ENCODE data around the gene NRDC. TPM values are rescaled to one million over a fixed set of nuclear protein-coding genes. Genes with fewer than 3 reads are reported as not detected.

Gene NRDC
- total RNA-seq, 1 donor from 2014 or later = 68.0 TPM

DNA sequence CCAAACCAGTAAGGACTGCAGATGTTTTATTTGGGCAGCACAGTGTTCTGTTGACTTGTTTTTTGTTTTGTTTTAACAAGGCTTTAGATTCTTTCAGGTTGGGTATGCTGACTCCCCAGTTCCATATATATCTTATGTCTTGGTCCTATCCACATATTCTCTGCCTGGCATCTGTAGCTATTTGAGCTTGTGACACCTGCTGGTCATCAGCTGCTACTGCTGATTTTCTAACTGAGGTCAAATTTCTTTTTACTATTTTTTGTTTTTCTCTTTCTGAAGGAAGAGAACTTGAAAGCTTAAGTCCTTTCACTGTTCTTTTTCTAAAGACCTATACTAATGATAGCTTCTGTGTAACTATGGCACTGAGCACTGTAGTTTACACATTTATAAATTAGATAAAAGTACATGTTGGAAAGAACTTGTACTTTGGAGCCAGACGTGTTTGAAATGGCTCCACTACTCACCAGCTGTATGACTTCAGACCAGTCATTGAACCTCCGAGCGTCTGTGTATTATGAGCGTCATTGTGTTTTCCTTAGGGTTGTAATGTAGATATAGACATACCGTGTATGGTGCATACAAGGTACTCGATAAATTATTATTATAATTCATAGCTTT is 109.4 kb downstream of the NRDC start:
- DNase-seq (ENCODE audit: extremely low read depth, low read depth, low spot score) = no peak

DNA sequence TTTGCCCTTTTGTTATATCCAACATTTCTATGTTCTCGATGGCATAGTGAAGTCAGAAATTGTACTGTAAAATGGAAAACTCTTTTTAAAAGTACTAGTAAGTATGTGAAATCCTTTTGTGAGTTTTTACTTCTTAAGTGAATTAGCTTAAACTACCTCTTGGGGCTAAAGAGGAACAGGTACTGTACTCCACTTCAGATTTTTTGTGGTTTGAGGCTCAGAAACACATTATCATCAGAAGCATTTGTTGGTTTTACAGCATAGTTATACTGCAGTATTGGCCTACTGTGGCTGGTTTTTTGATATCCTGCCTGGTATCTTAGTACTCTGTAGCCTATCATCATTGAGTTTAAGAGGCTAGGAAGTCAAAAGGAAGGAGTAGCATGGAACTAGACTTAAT is 117.2 kb downstream of the NRDC start:
- no peak for DNase-seq (ENCODE audit: extremely low read depth, low read depth, low spot score)

DNA sequence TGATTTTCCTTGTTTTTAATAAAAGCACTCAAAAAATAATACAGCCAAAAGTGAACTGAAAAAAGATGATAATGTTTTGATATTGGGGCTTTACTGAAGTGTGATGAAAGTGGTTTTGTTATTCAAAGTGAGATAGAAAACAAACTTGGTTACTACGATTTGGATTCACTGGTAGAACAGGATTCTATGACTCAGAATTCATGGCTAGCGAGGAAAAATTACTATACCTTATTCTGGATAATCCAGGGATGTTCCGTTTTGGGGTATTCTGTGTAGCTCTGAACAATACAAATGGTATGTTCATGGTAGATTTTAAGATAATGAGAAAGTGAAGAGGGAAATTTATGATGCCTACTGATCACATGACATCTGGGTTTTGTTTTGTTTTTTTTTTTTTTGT is 117.7 kb downstream of the NRDC start:
- DNase-seq (ENCODE audit: extremely low read depth, low read depth, low spot score) = no peak

DNA sequence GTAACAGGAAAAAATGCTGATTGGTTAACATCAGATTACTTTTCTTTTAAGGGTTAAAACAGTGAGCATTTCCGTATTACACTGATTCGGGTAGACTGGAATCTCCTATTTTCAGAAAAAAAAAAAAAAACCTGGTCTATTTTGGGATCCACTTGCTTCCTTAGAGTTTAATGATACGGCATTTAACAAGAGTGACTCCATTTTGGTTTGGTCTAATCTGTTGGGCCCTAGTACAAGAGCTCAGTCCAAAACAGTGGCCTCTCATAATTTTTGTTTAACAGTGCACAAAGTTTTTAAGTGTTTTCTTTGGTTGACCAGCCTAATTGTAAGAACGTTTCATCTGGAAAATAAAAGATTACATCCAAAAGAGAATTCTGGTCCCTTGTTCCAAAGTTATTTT is 120.2 kb downstream of the NRDC start:
- DNase-seq (ENCODE audit: extremely low read depth, low read depth, low spot score) = no peak

DNA sequence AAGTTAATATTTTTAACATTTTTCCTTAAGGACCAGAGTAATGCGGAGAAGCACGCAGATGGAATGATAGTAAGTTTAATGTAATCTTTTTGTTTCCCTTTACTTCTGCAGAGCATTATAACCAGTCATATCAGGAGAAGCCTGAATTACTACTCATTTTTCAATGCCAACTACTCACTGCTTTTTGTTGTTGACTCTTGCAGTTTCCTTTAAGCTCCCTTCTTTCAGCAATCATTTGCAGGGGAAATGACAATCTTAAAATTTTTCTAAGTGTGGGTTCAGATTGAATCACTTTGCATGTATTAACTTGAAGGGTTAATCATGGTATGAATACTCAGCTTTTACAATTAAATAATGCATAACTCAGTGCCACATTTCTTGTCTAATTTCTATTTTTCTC is 122.2 kb downstream of the NRDC start:
- DNase-seq (ENCODE audit: extremely low read depth, low read depth, low spot score) = no peak

DNA sequence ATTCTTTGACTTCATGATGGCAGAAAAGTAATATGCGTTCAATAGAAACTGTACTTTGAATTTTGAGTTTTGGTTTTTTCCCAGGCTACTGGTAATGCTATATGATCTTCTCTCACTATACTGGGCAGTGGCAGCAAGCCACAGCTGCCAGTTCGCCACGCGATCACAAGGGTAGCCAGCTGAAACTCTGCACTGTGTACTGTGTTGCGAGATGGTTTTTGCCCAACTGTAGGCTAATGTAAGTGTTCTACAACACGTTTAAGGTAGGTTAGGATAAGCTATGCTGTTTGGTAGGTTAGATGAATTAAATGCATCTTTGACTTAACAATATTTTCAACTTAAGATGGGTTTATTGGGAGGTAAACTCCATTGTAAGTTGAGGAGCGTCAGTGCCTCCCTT is 123.1 kb downstream of the NRDC start:
- DNase-seq (ENCODE audit: extremely low read depth, low read depth, low spot score) = no peak

DNA sequence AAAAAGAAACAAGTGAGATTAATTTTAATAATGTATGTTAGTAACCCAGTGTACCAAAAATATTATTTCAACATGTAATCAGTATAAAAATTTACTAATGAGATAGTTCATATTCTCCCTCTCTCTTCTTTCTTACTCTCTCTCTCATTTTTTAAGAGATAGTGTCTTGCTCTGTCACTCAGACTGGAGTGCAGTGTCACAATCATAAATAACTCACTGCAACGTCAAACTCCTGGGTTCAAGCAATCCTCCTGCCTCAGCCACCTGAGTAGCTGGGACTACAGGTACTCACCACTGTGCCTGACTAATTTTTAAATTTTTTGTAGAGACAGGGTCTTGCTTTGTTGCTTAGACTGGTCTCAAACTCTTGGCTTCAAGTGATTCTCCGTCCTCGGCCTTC is 123.9 kb downstream of the NRDC start:
- no peak for DNase-seq (ENCODE audit: extremely low read depth, low read depth, low spot score)

DNA sequence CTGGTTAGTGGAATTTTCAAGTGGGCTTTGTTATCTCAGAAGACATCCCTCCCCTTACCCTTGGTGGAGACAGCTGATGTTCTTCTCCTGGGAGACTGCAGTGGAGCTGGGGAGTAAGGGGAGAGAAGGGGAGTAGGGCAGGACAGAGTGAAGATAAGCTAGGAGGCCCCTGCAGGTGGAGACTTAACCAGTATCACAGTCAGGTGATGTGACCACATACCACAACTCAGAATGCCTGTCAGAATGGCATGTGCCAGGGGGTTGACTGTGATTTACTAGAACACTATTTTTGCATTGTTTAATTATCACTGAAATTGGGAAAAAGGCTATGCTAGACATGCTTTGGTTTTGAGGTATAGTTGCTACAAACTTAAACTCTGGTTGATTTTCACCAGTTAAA is 124.6 kb downstream of the NRDC start:
- no peak for DNase-seq (ENCODE audit: extremely low read depth, low read depth, low spot score)

DNA sequence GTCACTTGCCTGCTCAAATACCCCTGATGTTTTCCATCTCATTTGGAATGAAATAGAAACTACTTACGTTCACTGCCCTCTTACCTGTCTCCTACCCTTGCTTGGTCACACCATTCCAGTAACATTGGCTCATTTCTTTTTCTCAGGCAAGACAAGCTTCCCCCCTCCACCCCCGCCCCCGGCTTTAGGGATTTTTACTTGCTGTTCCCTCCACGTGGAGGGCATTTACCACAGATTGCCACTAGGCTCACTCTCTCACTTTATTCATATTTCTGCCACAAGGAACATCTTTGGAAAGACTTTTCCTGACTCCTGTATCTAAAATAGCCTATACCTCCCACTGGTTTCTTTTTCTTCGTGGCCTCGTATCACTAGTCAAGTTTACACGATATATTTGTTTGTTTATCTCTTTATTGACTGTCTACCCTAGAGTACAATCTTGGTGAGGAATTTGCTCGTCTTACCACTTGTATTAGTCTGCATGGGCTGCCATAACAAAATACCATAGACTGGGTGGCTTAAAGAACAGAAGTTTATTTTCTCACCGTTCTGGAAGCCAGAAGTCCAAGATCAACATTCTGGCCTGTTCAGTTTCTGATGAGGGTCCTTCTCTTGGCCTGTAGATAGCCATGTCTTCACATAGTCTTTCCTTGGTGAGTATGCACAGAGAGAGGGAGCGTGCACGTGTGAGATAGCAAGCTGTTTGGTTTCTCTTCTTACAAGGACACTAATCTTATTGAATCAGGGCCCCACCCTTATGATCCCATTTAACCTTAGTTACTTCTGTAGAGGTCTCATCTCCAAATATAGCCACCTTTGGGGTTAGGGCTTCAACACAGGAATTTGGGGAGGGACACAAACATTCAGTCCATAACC is 126.2 kb downstream of the NRDC start:
- no peak for DNase-seq (ENCODE audit: extremely low read depth, low read depth, low spot score)

DNA sequence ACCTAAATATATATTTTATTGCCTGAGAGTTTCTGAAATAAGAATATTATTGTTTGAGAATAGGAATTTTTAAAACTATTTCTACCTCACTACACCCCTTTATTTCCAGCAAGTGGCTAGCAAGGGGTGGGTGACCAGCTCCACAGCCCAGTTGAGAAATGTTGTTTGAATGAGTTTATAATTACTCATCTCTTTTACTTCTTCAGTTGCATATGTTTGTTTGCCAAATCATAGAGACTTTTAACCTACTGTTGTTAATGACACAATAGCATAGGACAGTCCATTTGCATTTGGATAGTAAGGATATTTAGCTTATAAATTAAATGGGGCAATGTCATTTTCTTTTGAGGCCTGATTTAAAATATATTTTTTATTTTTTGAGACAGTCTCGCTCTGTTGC is 127.8 kb downstream of the NRDC start:
- DNase-seq (ENCODE audit: extremely low read depth, low read depth, low spot score) = no peak

DNA sequence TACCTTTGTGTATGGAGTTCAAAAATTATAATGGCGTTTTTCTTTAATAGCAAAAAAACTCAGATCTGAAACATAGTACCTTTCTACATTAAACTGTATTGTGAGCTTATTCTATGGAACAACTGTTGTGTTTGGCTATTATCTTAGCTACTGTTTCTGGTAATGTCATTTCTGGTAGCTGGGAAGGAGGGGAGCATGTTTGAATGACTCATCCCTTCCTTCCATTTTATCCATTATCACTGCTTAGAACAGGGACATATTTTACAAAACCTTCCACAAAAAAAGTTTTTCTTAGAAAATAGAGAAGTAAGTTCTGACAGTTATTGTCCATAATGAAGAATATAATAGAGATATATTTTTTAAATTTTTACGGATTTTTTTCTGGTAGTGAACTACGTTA is 128.3 kb downstream of the NRDC start:
- peak; percentile 51 for DNase-seq (ENCODE audit: extremely low read depth, low read depth, low spot score)

DNA sequence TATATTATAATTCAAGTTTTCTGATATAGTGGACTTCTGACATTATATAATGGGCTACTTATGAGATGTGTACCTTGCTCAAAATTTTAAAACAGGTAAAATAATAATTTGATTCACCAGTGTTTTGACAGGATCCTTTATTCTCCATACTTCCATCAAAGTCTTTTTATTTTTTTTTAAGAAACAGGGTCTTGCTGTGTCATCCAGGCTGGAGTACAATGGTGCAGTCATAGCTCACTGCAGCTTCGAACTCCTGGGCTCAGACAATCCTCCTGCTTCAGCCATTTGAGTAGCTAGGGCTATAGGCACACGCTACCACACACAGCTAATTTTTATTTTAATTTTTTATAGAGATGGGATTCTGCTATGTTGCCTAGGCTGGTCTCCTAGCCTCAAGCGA is 129.4 kb downstream of the NRDC start:
- no peak for DNase-seq (ENCODE audit: extremely low read depth, low read depth, low spot score)

DNA sequence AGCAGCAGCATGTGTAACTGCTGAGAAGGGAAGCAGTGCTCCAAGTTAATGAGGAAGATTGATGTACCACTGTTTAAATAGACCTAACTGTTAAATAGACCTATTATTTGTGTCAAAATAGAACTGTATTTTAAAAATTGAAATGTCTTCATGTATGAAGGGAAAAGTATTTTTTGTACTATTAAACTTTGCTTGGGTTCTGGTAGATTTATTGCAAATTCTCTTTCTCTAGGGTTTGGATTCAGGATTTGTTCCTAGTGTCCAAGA is 133.3 kb downstream of the NRDC start:
- no peak for DNase-seq (ENCODE audit: extremely low read depth, low read depth, low spot score)

DNA sequence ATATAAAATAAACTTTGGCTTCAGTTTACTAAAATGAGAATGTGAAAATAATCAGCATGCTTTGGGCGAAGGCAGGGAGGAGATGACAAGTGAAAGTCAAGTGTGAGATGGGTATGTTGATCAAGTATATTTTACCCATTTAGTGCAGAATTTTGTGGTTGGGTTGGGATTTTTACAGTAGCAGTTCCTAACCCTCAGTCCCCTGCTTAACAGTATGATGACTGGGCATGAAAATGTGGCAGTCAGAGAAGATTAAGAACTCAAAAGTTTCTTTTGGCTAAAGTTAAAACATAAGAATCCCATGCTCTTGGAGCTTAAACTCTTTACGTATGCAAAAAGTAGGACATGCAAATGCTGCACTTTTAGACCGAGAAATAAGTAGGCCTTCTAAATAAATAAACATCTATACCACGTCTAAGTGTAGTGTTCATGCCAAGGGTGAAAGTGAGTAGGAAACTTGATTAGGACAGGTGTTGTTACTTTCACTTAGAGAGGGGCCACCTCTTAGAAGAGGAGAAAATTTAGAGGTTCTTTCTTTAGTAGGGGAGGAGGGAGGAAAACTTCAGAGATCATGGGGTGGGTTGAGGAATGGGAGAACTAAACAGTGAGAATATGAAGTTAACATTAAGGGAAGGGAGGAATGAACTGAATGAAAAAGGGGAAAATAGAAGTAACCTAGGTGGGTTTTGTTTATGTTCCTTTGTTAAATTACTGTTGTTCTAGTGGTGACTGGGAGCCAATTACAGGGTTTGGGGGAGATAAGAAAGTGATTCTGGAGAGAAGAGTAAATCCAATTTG is 133.8 kb downstream of the NRDC start:
- DNase-seq (ENCODE audit: extremely low read depth, low read depth, low spot score) = no peak

DNA sequence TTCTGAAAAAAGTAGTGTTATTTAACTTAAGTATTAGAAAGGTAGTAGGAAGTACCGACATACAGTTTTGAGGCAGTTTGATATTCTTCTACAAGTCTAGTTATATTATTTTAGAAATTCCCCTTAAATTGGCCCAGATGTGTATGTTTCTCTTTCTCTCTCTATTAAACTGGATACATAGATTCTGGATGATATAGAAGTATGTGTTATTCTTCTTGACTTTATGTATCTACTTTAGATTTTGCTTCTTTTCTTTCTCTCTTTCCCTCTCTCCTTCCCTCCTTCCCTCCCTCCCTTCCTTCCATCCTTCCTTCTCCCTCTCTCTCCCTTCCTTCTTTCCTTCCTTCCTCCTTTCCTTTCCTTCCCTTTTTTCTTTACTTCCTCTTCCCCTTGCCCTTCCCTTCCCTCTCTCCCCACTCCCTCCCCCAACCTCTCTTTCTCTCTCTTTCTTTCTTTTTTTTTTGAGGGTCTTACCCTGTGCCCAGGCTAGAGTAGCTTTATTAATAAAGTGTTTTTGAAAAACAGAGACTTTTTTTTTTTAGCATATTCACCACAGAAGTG is 137.3 kb downstream of the NRDC start:
- no peak for DNase-seq (ENCODE audit: extremely low read depth, low read depth, low spot score)

DNA sequence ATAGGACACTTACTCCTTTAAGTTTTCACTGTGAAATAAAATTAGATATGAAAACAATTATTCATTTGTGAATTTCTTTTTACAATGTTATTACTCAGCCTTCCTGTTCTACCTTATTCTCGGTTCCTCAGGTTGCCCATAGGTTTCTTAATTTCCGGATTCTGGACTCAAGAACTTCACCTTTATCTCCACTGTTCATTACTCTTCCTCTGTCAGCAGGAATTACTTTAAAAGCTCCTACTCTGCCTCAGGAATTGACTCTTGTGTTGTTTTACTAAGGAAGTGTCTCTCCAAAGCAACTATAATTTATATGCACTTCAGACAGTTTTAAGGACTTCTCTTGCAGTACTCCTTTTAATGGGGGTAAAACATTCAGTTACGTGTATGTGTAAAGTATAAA is 137.9 kb downstream of the NRDC start:
- no peak for DNase-seq (ENCODE audit: extremely low read depth, low read depth, low spot score)

Other genes with a start within 250 kb of the NRDC start
- gene RAB3B, start 112.0 kb upstream of the NRDC start, total RNA-seq = 10.2 and 11.4 TPM in 2 replicates
- 10.6 and 11.3 TPM in 2 replicates for gene KTI12, start 155.1 kb upstream of the NRDC start, total RNA-seq
- gene TXNDC12, start 176.5 kb upstream of the NRDC start, total RNA-seq = 35.8 and 37.1 TPM in 2 replicates
- gene BTF3L4, start 177.6 kb upstream of the NRDC start, total RNA-seq = 31.0 and 41.9 TPM in 2 replicates